IPS-11a (cell line): ENCODE data around the gene SPINT2.
A peak's percentile ranks its signal among the peaks of the same experiment; 100 is the strongest.
"Not testable (repeated sequence)": the region's sequence is repeated elsewhere in the genome, so short reads cannot be mapped to it uniquely, and the experiment has no call there.

ENCODE experiments used
- H3K4me3 ChIP-seq: one replicate; pipeline ENCODE4 v1.5.1; 2013; ENCODE audit warnings: low read depth, low read length, control low read depth

Gene SPINT2

DNA sequence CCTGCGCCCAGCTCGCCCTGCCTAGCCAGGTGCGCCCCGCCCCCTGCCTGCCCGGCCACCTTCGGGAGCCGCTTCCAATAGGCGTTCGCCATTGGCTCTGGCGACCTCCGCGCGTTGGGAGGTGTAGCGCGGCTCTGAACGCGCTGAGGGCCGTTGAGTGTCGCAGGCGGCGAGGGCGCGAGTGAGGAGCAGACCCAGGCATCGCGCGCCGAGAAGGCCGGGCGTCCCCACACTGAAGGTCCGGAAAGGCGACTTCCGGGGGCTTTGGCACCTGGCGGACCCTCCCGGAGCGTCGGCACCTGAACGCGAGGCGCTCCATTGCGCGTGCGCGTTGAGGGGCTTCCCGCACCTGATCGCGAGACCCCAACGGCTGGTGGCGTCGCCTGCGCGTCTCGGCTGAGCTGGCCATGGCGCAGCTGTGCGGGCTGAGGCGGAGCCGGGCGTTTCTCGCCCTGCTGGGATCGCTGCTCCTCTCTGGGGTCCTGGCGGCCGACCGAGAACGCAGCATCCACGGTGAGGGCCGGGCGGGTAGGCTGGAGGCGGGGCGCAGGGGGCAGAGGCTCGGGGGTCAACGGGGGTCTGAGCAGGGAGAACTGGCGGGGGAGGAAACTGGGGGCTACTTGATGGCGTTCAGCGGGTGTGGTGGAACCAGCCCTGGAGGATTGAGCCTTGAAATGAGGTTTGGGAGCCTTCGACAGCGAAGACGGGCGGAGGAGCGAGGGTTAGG, at the start of gene SPINT2:
SPINT2 (plus strand) TSS at position 88 of the 727 bp plus-strand sequence; CDS start at position 408, 320 bp downstream.
- peak within 1 kb of the TSS; percentile 90 for H3K4me3 ChIP-seq

DNA sequence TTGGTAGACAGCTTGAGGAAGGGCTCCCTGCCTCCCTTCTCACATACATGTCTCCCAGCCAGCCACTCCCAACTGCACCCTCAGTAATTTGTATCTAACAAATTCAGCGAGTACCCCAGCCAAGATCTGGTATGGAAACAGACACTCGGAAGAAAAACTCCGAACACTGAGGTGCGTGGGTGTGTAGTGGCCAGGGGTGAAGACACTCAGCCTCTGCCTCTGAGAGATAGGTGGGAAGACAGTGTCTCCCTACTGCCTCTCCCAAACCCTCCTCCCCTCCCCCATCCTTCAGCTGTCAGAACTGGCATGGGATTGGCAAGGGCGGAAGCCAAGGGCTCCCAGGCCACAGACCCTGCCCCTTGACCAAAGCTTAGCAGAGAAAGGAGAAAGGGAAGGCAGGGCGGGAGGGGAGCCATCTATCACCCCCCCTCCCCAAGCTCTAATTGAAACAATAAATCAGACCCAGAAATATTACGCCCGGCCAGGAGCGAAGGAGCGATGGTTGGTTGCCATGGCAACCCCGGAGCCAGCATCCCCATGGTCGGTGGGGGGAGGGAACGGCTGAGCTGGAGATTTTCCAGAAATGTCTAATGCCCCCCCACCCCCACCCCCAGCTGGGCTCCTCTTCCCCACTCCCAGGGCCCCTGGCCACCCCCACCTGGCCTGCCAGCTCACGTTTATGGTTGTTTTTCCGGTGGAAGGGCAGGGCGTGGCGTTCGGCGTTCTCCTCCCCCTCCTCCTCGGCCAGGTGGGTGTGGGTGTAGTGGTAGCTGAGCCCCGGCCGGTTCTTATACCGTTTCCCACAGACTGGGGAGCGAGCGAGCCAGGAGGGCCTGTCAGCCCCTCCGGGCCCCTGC, 47.4 kb upstream of the SPINT2 start:
- no peak overlapping the region for H3K4me3 ChIP-seq

DNA sequence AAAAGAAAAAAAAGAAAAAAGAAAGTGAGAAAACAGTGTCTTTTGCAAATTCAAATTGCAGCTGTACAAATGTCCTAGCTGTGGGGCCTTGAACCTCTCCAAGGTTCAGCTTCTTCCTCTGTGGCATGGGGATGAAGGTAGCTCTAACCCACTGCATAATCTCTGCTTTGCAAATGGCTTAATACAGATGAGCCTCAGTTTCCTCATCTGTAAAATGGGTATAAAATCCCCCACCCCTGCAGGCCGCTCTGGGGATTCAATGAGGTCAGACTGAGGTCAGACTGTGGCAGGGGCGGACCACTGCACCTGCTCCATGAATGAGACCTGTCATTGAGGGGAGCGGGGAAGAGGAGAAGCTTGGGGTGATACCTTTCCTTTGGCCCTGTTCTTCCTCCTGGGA, 46.2 kb upstream of the SPINT2 start:
- H3K4me3 ChIP-seq = no peak overlapping the region

GRCh38 chr19:38219221-38219620, 45.2 kb upstream of the SPINT2 start:
- H3K4me3 ChIP-seq = no peak overlapping the region

DNA sequence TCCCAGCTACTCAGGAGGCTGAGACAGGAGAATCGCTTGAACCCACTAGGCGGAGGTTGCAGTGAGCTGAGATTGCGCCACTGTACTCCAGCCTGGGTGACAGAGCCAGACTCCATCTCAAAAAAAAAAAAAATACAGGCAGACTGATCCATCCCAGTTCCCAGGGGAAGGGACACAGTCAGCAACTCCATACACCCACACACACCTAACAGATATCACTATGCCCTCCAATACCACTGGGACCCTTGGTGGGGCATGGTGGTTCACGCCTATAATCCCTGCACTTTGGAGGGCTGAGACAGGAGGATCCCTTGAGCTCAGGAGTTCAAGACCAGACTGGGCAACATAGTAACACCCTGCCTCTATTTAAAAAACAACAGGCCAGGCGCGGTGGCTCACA, 43.0 kb upstream of the SPINT2 start:
- no peak overlapping the region for H3K4me3 ChIP-seq

- no peak overlapping the region for H3K4me3 ChIP-seq
Observed at GRCh38 chr19:38221919-38222830, 42.2 kb upstream of the SPINT2 start.

DNA sequence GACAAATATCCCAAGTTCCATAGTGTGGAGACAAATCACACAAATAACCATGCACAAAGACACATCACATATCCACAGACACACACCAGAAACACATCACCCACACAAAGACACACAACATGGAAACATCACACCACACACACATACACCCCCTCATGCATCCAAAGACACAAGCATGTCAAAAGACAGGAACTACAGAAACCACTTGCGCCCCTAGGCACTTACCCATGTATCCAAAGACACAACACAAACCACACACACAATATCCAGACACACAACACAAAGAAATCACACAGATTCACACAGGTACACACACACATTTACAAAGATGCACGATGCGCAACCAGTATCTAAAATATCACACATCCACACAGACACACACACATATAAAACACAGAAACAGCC, 41.3 kb upstream of the SPINT2 start:
- H3K4me3 ChIP-seq = no peak overlapping the region

DNA sequence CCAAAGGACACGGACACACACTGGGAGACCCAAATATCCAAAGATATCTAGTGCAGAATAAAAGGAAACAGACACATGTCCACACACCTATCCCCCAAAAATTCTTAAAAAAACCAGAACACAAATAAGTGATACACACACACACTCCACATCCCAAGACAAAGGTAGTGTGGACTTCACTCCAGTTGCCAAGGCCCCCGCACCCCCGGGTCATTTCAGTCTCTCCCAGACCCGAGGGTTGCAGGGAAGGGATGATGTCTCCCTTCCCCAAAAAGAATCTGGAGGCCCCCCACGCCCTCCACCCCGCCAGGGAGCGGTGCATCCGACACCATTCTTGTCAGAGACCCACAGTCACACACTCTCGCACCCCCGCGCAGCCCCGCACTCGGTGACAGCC, 40.8 kb upstream of the SPINT2 start:
- H3K4me3 ChIP-seq = peak overlapping the region; percentile 33

- H3K4me3 ChIP-seq = peak within 1 kb of the TSS; percentile 63
Observed at GRCh38 chr19:38224014-38224862, 40.1 kb upstream of the SPINT2 start, which contains the start of gene DPF1. Gene DPF1, minus strand, starts transcription at chr19:38224222. Its CDS starts 80 bp downstream, at chr19:38224142.

GRCh38 chr19:38224863-38225218, 39.5 kb upstream of the SPINT2 start:
- H3K4me3 ChIP-seq = not testable (repeated sequence)

- peak overlapping the region; percentile 20 for H3K4me3 ChIP-seq
Observed at GRCh38 chr19:38227287-38228004, 36.9 kb upstream of the SPINT2 start.

GRCh38 chr19:38228005-38228377, 36.4 kb upstream of the SPINT2 start:
- peak overlapping the region; percentile 20 for H3K4me3 ChIP-seq

- peak overlapping the region; percentile 44 for H3K4me3 ChIP-seq
Observed at GRCh38 chr19:38228491-38229439, 35.6 kb upstream of the SPINT2 start.

DNA sequence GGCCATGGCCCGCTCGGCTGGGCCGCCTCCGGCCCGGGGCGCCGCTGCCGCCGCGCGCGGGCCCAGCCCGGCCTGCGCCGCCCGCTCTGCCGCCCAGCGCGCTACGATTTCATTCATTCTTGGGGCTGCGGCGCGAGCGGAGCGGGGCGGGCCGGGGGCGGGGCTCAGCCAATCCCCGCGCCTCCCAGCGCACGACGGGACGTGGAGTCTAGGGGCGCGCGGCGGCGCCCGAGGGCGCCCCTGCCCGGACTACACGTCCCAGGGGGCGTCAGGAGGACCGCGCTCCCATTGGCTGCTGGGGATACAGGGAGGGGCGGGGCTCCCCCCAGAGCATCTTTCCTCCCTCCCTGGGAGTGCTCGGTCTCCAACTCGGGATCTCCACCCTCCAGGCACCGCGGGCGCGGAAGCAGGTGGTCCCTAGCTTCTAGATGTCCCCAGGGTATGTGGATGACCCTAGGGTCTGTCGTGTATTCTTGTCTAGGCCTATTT, 34.7 kb upstream of the SPINT2 start:
- H3K4me3 ChIP-seq = no peak overlapping the region

DNA sequence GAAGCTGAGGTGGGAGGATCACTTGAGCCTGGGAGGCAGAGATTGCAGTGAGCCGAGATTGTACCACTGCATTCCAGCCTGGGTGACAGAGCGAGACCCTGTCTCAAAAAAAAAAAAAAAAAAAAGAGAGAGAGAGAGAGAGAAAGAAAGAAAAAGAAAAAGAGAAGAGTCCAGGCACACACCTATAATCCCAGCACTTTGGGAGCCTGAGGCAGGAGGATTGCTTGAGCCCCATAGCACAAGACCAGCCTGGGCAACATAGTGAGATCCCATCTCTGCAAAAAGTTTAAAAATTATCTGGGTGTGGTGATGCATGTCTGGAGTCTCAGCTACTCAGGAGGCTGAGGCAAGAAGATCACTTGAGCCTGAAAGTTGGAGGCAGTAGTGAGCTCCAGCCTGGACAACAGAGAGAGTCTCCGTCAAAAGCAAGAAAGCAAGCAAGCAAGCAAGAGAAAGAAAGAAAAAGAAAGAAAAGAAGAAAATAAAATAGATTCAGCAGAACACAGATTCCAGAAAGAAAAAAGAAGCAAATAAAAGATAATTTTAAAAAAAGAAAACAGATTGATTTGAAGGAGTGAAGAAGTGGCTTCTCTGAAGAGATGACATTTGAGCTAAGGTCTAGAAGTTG, 33.8 kb upstream of the SPINT2 start:
- not testable (repeated sequence) for H3K4me3 ChIP-seq

- H3K4me3 ChIP-seq = no peak overlapping the region
Observed at GRCh38 chr19:38231918-38232317, 32.5 kb upstream of the SPINT2 start.

GRCh38 chr19:38233740-38234251, 30.6 kb upstream of the SPINT2 start:
- no peak overlapping the region for H3K4me3 ChIP-seq

DNA sequence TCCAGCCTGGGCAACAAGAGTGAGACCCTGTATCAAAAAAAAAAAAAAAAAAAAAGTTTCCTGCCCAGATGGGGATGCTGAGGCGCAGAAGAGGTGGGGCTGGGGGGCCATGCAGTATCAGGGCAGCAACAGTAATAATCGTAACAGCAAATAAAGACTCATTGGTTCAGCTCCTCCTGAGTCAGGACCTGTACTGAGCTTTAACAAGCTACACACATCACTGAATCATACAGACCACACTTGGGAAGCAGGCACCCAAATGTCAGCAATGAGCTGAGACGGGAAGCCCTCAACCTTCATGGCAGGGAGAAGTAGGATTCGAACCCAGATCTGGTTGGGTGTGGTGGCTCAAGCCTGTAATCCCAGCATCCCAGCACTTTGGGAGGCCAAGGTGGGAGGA, 29.8 kb upstream of the SPINT2 start:
- no peak overlapping the region for H3K4me3 ChIP-seq
